Spleen (tissue), 11 donors: ENCODE measurements around the gene TEX14. TPM values are rescaled to one million over a fixed set of nuclear protein-coding genes. Genes with fewer than 3 reads are reported as not detected.

Experiments used
- DNase-seq: peaks from one replicate; pipeline ENCODE4 v3.0.0-alpha.2; 2020
- H3K27ac ChIP-seq, 8 donors: fragments of 200-600 bp; sonication (generic) in 7 of 8; 1 replicate in 4 of 8; 2 replicates in 4 of 8; pipeline versions ENCODE4 v1.5.0 to v1.8.0; 2016 to 2021; ENCODE audit warnings: inconsistent platforms in 4 of 8, mild to moderate bottlenecking in 4 of 8, moderate library complexity in 1 of 8
- H3K27me3 ChIP-seq, 7 donors: fragments of 200-600 bp; sonication (generic) in 6 of 7; replicated peaks in 1 of 7; 1 replicate in 4 of 7; 2 replicates in 3 of 7; pipeline versions ENCODE4 v1.5.0 to v1.8.0; 2016 to 2021; ENCODE audit warnings: inconsistent platforms in 3 of 7, mild to moderate bottlenecking in 1 of 7
- H3K36me3 ChIP-seq, 6 donors: fragments of 200-600 bp; sonication (generic) in 5 of 6; 1 replicate in 4 of 6; 2 replicates in 2 of 6; pipeline versions ENCODE4 v1.5.0 to v1.8.0; 2016 to 2021; ENCODE audit warnings: inconsistent platforms in 2 of 6
- H3K4me1 ChIP-seq, 6 donors: fragments of 200-600 bp; sonication (generic) in 5 of 6; 1 replicate in 3 of 6; 2 replicates in 3 of 6; pipeline versions ENCODE4 v1.5.0 to v1.8.0; 2016 to 2021; ENCODE audit warnings: inconsistent platforms in 3 of 6
- H3K4me3 ChIP-seq, 8 donors: fragments of 200-600 bp; sonication (generic) in 7 of 8; 1 replicate in 4 of 8; 2 replicates in 4 of 8; pipeline versions ENCODE4 v1.5.0 to v1.8.0; 2016 to 2021; ENCODE audit warnings: inconsistent platforms in 4 of 8, mild to moderate bottlenecking in 4 of 8, moderate library complexity in 2 of 8
- H3K9me3 ChIP-seq, 8 donors: fragments of 200-600 bp; sonication (generic) in 7 of 8; 1 replicate in 4 of 8; 2 replicates in 4 of 8; pipeline versions ENCODE4 v1.5.0 to v1.8.0; 2016 to 2021; ENCODE audit warnings: inconsistent platforms in 4 of 8
- CTCF ChIP-seq, 11 experiments: fragments of 200-600 bp in 7 of 11; fragments of 450-650 bp in 4 of 11; sonication (generic) in 4 of 11; IDR thresholded peaks in 8 of 11; conservative IDR thresholded peaks in 3 of 11; 1 replicate in 7 of 11; 2 replicates in 4 of 11; pipeline versions ENCODE4 v1.4.0 to v1.8.0; 2016 to 2021; ENCODE audit warnings: antibody characterized with exemption in 11 of 11, inconsistent platforms in 4 of 11, mild to moderate bottlenecking in 1 of 11
- POLR2A ChIP-seq, 3 donors: fragments of 450-650 bp; IDR thresholded peaks; one replicate each; pipeline ENCODE4 v1.5.1; 2017; ENCODE audit warnings: antibody characterized with exemption in 3 of 3, mild to moderate bottlenecking in 1 of 3
- POLR2AphosphoS5 ChIP-seq, 3 donors: sonication (generic); formaldehyde crosslinking; IDR thresholded peaks; one replicate each; pipeline ENCODE4 v1.5.1; 2017; ENCODE audit warnings: antibody characterized with exemption in 3 of 3
- whole genome bisulfite sequencing, 5 donors: extraction: QIAGEN DNeasy Blood & Tissue Kit in 3 of 5; methylation state at CpG; one replicate each; pipeline versions ENCODE4 v1.1.5 to v1.1.7; 2013 to 2018; 5-methylcytosine and 5-hydroxymethylcytosine counted together
- intact Hi-C: fragments of 100-400 bp; cut with DNase I; formaldehyde crosslinking; loops from one replicate; pipeline ENCODE4 v1.15.0; 2023; ENCODE audit warnings: low total_unique reads
- polyA plus RNA-seq, 3 donors: library from polyadenylated mRNA; stranded (reverse); fragments of 200-250 nt; gene quantifications; one replicate each; pipeline ENCODE4 v1.2.1, GENCODE V29; 2013
- total RNA-seq, 7 donors: library from RNA; depleted of rRNA in 3 of 7; stranded (reverse); fragments of >200 nt in 3 of 7; fragmentation: NEBNext Ultra II Directional in 4 of 7; extraction: Animal tissue kit (Norgen Biotek cat#: 25700) in 4 of 7; gene quantifications; one replicate each; pipeline versions ENCODE4 v1.1.0 to v1.2.1, GENCODE V29; 2016 to 2021
- donor health status: healthy with polysubstance abuse.
- donor health status: DM: no; HTN: no; CAD: no; lungs with moderate emphysema.
- donor health status: DM: no; HTN: no; CAD: no.
- donor health status: Bipolar disorder and iron deficiency.
- donor health status: healthy.
- donor health status: DM: no; HTN: no; CAD: no.
- donor health status: DM: yes; HTN: yes; CAD: no.

TEX14 gene
- total and polyA plus RNA-seq, 10 donors, result 0.17 to 0.70 (median 0.39) TPM; not detected in 1

GRCh38 chr17:58605986-58606385, 85.9 kb downstream of the TEX14 start:
- H3K9me3 ChIP-seq, result no peaks in the 10 kb centered on the region
- no peak for DNase-seq
- TF ChIP-seq CTCF (IDR thresholded peaks at IDR 0.05 in 8 of 11, conservative IDR thresholded peaks at IDR 0.05 in 3 of 11) (no peak), POLR2A (IDR thresholded peaks at IDR 0.05) (no peak), POLR2AphosphoS5 (IDR thresholded peaks at IDR 0.05) (no peak)
- H3K27ac ChIP-seq, result no peak overlapping the region
- 83 to 100% (median 91%) methylated on average over 2 of the region's 2 CpGs for WGBS, 5 donors
- no peaks in the 10 kb centered on the region for H3K4me1 ChIP-seq
- intact Hi-C loops, result no loop called here
- no peak overlapping the region for H3K4me3 ChIP-seq
- H3K27me3 ChIP-seq, result no peaks in the 10 kb centered on the region
- H3K36me3 ChIP-seq, result no peaks in the 10 kb centered on the region

- TF ChIP-seq CTCF (IDR thresholded peaks at IDR 0.05 in 8 of 11, conservative IDR thresholded peaks at IDR 0.05 in 3 of 11), result no peak
- no peak for TF ChIP-seq POLR2AphosphoS5 (IDR thresholded peaks at IDR 0.05)
- Histone ChIP-seq H3K36me3 (no peaks in the 10 kb centered on the region), H3K27me3 (no peaks in the 10 kb centered on the region), H3K9me3 (no peaks in the 10 kb centered on the region), H3K27ac (no peak overlapping the region), H3K4me1 (no peaks in the 10 kb centered on the region), H3K4me3 (no peak overlapping the region)
- DNase-seq, result no peak
- intact Hi-C loops, result no loop called here
- 61 to 88% (median 77%) methylated on average over 1 of the region's 1 CpG for WGBS, 5 donors
Measured at GRCh38 chr17:58605470-58605869, 86.4 kb downstream of the TEX14 start.

GRCh38 chr17:58601976-58602375, 89.9 kb downstream of the TEX14 start:
- H3K27ac ChIP-seq, result no peak overlapping the region
- H3K4me1 ChIP-seq, result no peaks in the 10 kb centered on the region
- H3K36me3 ChIP-seq, result no peaks in the 10 kb centered on the region
- no peak overlapping the region for H3K4me3 ChIP-seq
- no peaks in the 10 kb centered on the region for H3K9me3 ChIP-seq
- TF ChIP-seq CTCF (IDR thresholded peaks at IDR 0.05 in 8 of 11, conservative IDR thresholded peaks at IDR 0.05 in 3 of 11) (no peak), POLR2AphosphoS5 (IDR thresholded peaks at IDR 0.05) (no peak), POLR2A (IDR thresholded peaks at IDR 0.05) (no peak)
- no peak for DNase-seq
- intact Hi-C loops, result no loop called here
- no peaks in the 10 kb centered on the region for H3K27me3 ChIP-seq

- Histone ChIP-seq H3K27me3 (no peaks in the 10 kb centered on the region), H3K9me3 (no peaks in the 10 kb centered on the region), H3K27ac (no peak overlapping the region), H3K4me3 (no peak overlapping the region), H3K4me1 (no peaks in the 10 kb centered on the region), H3K36me3 (no peaks in the 10 kb centered on the region)
- DNase-seq, result no peak
- intact Hi-C loops, result no loop called here
- WGBS, 5 donors, result 89 to 99% (median 95%) methylated on average over 3 of the region's 3 CpGs
- TF ChIP-seq POLR2A (IDR thresholded peaks at IDR 0.05) (no peak), CTCF (IDR thresholded peaks at IDR 0.05 in 8 of 11, conservative IDR thresholded peaks at IDR 0.05 in 3 of 11) (no peak), POLR2AphosphoS5 (IDR thresholded peaks at IDR 0.05) (no peak)
Measured at GRCh38 chr17:58597371-58597770, 94.5 kb downstream of the TEX14 start.
